ENCODE data around the gene AGPS. TPM values are rescaled to one million over a fixed set of nuclear protein-coding genes. Genes with fewer than 3 reads are reported as not detected.

AGPS gene
- total RNA-seq, 1 experiment from 2014 or later, result 107 TPM

GRCh38 chr2:177552422-177553175 is 160.0 kb downstream of the AGPS start:
- Histone ChIP-seq H3K4me1 (replicated peaks; ENCODE audit: insufficient read depth) (peaks cover 4% of the 10 kb centered on the region; the same call in 1 of the 2 replicates), H4K20me1 (ENCODE audit: insufficient read depth) (no peaks in the 10 kb centered on the region), H3K9me3 (ENCODE audit: insufficient read depth, low read depth) (no peaks in the 10 kb centered on the region), H3K79me2 (ENCODE audit: low read depth) (no peaks in the 10 kb centered on the region), H3K4me3 (peak overlapping the region; percentile 79), H3K36me3 (ENCODE audit: low read depth) (no peaks in the 10 kb centered on the region), H3K27ac (peak overlapping the region; percentile 61), H3F3A (ENCODE audit: insufficient read depth, low read depth) (0 out of 2 replicates have a peak, but pooled peaks cover 2% of the 10 kb centered on the region), H3K9me2 (ENCODE audit: insufficient read depth) (no peaks in the 10 kb centered on the region), H3K27me3 (ENCODE audit: insufficient read depth, low read depth) (no peaks in the 10 kb centered on the region), H3K4me2 (peak overlapping the region; percentile 81), H2AFZ (peak overlapping the region; percentile 99)
- ChIA-PET CTCF (no interaction called here), POLR2A (ENCODE audit: unreplicated experiment) (no interaction called here)
- TF ChIP-seq, protein P1, sequence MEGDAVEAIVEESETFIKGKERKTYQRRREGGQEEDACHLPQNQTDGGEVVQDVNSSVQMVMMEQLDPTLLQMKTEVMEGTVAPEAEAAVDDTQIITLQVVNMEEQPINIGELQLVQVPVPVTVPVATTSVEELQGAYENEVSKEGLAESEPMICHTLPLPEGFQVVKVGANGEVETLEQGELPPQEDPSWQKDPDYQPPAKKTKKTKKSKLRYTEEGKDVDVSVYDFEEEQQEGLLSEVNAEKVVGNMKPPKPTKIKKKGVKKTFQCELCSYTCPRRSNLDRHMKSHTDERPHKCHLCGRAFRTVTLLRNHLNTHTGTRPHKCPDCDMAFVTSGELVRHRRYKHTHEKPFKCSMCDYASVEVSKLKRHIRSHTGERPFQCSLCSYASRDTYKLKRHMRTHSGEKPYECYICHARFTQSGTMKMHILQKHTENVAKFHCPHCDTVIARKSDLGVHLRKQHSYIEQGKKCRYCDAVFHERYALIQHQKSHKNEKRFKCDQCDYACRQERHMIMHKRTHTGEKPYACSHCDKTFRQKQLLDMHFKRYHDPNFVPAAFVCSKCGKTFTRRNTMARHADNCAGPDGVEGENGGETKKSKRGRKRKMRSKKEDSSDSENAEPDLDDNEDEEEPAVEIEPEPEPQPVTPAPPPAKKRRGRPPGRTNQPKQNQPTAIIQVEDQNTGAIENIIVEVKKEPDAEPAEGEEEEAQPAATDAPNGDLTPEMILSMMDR (conservative IDR thresholded peaks at IDR 0.05), result no peak
- no peak for TF ChIP-seq EZH2 (IDR thresholded peaks at IDR 0.05; ENCODE audit: low read depth)
- BruUV-seq (replicated peaks), result no TSS peak
- peak; percentile 85 to 93 for DNase-seq
- intact Hi-C loops (cut with micrococcal nuclease; ENCODE audit: unreplicated experiment), result loop anchor here (2.0 to 10.0 kb wide), 4 partner anchors 66 to 388 kb away; partner anchors contain the start of gene NFE2L2

- ChIA-PET CTCF (no interaction called here), POLR2A (ENCODE audit: unreplicated experiment) (no interaction called here)
- Histone ChIP-seq H3K79me2 (ENCODE audit: low read depth) (no peaks in the 10 kb centered on the region), H3K4me1 (replicated peaks; ENCODE audit: insufficient read depth) (peaks cover 4% of the 10 kb centered on the region; the same call in 1 of the 2 replicates), H3K9me2 (ENCODE audit: insufficient read depth) (no peaks in the 10 kb centered on the region), H3K36me3 (ENCODE audit: low read depth) (no peaks in the 10 kb centered on the region), H3F3A (ENCODE audit: insufficient read depth, low read depth) (0 out of 2 replicates have a peak, but pooled peaks cover 2% of the 10 kb centered on the region), H4K20me1 (ENCODE audit: insufficient read depth) (no peaks in the 10 kb centered on the region), H3K4me3 (peak overlapping the region; percentile 79), H2AFZ (peak overlapping the region; percentile 99), H3K27ac (peak overlapping the region; percentile 61), H3K27me3 (ENCODE audit: insufficient read depth, low read depth) (no peaks in the 10 kb centered on the region), H3K9me3 (ENCODE audit: insufficient read depth, low read depth) (no peaks in the 10 kb centered on the region), H3K4me2 (peak overlapping the region; percentile 81)
- TF ChIP-seq, protein P1 (conservative IDR thresholded peaks at IDR 0.05), result no peak
- no peak for TF ChIP-seq EZH2 (IDR thresholded peaks at IDR 0.05; ENCODE audit: low read depth)
- no peak for DNase-seq
- BruUV-seq (replicated peaks), result TSS peak; percentile 70
- intact Hi-C loops (cut with micrococcal nuclease; ENCODE audit: unreplicated experiment), result loop anchor here (2.0 to 10.0 kb wide), 4 partner anchors 65 to 389 kb away; partner anchors contain the start of gene NFE2L2
These were observed 160.8 kb downstream of the AGPS start for GRCh38 chr2:177553176-177553884.

DNA sequence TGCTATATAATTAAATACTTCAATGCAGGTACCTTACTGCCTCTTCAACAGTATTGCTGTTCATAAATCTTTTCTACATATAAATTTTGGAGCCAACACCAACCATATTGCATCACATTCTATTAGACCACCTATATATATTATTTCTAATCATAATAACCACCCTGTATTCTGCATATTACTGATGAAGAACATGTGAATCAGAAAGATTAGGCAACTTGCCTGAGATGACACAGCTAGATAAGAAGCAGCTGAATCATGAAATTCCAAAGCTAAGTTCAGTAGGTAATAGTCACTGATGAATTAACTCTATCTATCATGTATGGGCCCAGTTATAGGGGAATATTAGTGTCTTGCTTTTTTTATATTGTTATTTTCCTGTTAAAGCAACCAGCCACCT is 161.8 kb downstream of the AGPS start:
- H3K4me3 ChIP-seq, result no peak overlapping the region
- no peaks in the 10 kb centered on the region for H3K27me3 ChIP-seq (ENCODE audit: insufficient read depth, low read depth)
- no peaks in the 10 kb centered on the region for H4K20me1 ChIP-seq (ENCODE audit: insufficient read depth)
- DNase-seq, result no peak
- ChIA-PET CTCF (no interaction called here), POLR2A (ENCODE audit: unreplicated experiment) (no interaction called here)
- TF ChIP-seq, protein P1 (conservative IDR thresholded peaks at IDR 0.05), result no peak
- TF ChIP-seq EZH2 (IDR thresholded peaks at IDR 0.05; ENCODE audit: low read depth), result no peak
- H3K4me2 ChIP-seq, result no peak overlapping the region
- intact Hi-C loops (cut with micrococcal nuclease; ENCODE audit: unreplicated experiment), result loop anchor here (5.0 to 10.0 kb wide), 2 partner anchors 292 to 390 kb away; partner anchors contain the start of gene NFE2L2
- no peak overlapping the region for H3K27ac ChIP-seq
- no peaks in the 10 kb centered on the region for H3K36me3 ChIP-seq (ENCODE audit: low read depth)
- peaks cover 4% of the 10 kb centered on the region; the same call in 1 of the 2 replicates for H3K4me1 ChIP-seq (replicated peaks; ENCODE audit: insufficient read depth)
- H3F3A ChIP-seq (ENCODE audit: insufficient read depth, low read depth), result no peaks in the 10 kb centered on the region
- H2AFZ ChIP-seq, result no peak overlapping the region
- no TSS peak for BruUV-seq (replicated peaks)
- H3K79me2 ChIP-seq (ENCODE audit: low read depth), result no peaks in the 10 kb centered on the region
- H3K9me3 ChIP-seq (ENCODE audit: insufficient read depth, low read depth), result no peaks in the 10 kb centered on the region
- H3K9me2 ChIP-seq (ENCODE audit: insufficient read depth), result no peaks in the 10 kb centered on the region

All from PC-9 (cell line).